Glutamatergic neuron (in vitro differentiated cells): ENCODE measurements around the gene NHLH1. TPM values are rescaled to one million over a fixed set of nuclear protein-coding genes. Genes with fewer than 3 reads are reported as not detected.

Source experiments
- DNase-seq: peaks from one replicate; pipeline ENCODE4 v3.0.0; 2022
- H3K27ac Mint-ChIP-seq: one replicate; pipeline ENCODE4 v1.8.0; 2020; ENCODE audit warnings: mild to moderate bottlenecking, mixed read lengths, inconsistent platforms; ENCODE audit not compliant: unreplicated experiment
- H3K27me3 Mint-ChIP-seq: one replicate; pipeline ENCODE4 v1.8.0; 2020; ENCODE audit warnings: mild to moderate bottlenecking, moderate library complexity, mixed read lengths, inconsistent platforms; ENCODE audit not compliant: unreplicated experiment
- H3K36me3 Mint-ChIP-seq: one replicate; pipeline ENCODE4 v1.8.0; 2020; ENCODE audit warnings: mild to moderate bottlenecking, mixed read lengths, inconsistent platforms; ENCODE audit not compliant: unreplicated experiment
- H3K4me1 Mint-ChIP-seq: one replicate; pipeline ENCODE4 v1.8.0; 2020; ENCODE audit warnings: mild to moderate bottlenecking, low read depth, mixed read lengths, inconsistent platforms; ENCODE audit not compliant: unreplicated experiment
- H3K4me3 Mint-ChIP-seq: one replicate; pipeline ENCODE4 v1.8.0; 2020; ENCODE audit warnings: mild to moderate bottlenecking, mixed read lengths, inconsistent platforms; ENCODE audit not compliant: unreplicated experiment
- H3K9me3 Mint-ChIP-seq: one replicate; pipeline ENCODE4 v1.8.0; 2020; ENCODE audit warnings: mild to moderate bottlenecking, moderate library complexity, mixed read lengths, inconsistent platforms; ENCODE audit not compliant: unreplicated experiment
- CTCF ChIP-seq: fragments of 200-600 bp; sonication (generic); IDR thresholded peaks from one replicate; pipeline ENCODE4 v1.5.0; 2021; ENCODE audit not compliant: partially characterized antibody, unreplicated experiment
- total RNA-seq: library from RNA; stranded (reverse); fragmentation: NEBNext Ultra II Directional; extraction: Animal tissue kit (Norgen Biotek cat#: 25700); gene quantifications from one replicate; pipeline ENCODE4 v1.2.1, GENCODE V29; 2021; ENCODE audit not compliant: unreplicated experiment

The NHLH1 gene
- total RNA-seq, 1 donor from 2014 or later = 1,198 TPM

- no peak for DNase-seq
- H3K9me3 Mint-ChIP-seq = peaks cover 24% of the 10 kb centered on the region
- no peak for TF ChIP-seq CTCF
- H3K27ac Mint-ChIP-seq = peak overlapping the region; percentile 92
- peaks cover 18% of the 10 kb centered on the region for H3K36me3 Mint-ChIP-seq
- H3K4me1 Mint-ChIP-seq = peaks cover 68% of the 10 kb centered on the region
- H3K27me3 Mint-ChIP-seq = peaks cover 20% of the 10 kb centered on the region
- H3K4me3 Mint-ChIP-seq = peak overlapping the region; percentile 59
Measured at GRCh38 chr1:160357286-160358002, 9.4 kb upstream of the NHLH1 start.

- peaks cover 72% of the 10 kb centered on the region for H3K4me1 Mint-ChIP-seq
- peaks cover 25% of the 10 kb centered on the region for H3K27me3 Mint-ChIP-seq
- TF ChIP-seq CTCF = no peak
- H3K4me3 Mint-ChIP-seq = peak overlapping the region; percentile 76
- DNase-seq = no peak
- peak overlapping the region; percentile 92 for H3K27ac Mint-ChIP-seq
- H3K9me3 Mint-ChIP-seq = peaks cover 31% of the 10 kb centered on the region
- H3K36me3 Mint-ChIP-seq = peaks cover 18% of the 10 kb centered on the region
Measured at GRCh38 chr1:160358073-160358472, 8.8 kb upstream of the NHLH1 start.

GRCh38 chr1:160359559-160360226 lies 7.2 kb upstream of the NHLH1 start:
- no peak for TF ChIP-seq CTCF
- H3K27ac Mint-ChIP-seq = peak overlapping the region; percentile 100
- H3K36me3 Mint-ChIP-seq = peaks cover 18% of the 10 kb centered on the region
- peaks cover 37% of the 10 kb centered on the region for H3K27me3 Mint-ChIP-seq
- peaks cover 78% of the 10 kb centered on the region for H3K4me1 Mint-ChIP-seq
- H3K9me3 Mint-ChIP-seq = peaks cover 46% of the 10 kb centered on the region
- DNase-seq = no peak
- H3K4me3 Mint-ChIP-seq = peak overlapping the region; percentile 62

- Mint-ChIP-seq H3K36me3 (peaks cover 14% of the 10 kb centered on the region), H3K27ac (peak overlapping the region; percentile 100), H3K4me1 (peaks cover 79% of the 10 kb centered on the region), H3K27me3 (peaks cover 41% of the 10 kb centered on the region), H3K9me3 (peaks cover 50% of the 10 kb centered on the region), H3K4me3 (peak overlapping the region; percentile 97)
- no peak for DNase-seq
- no peak for TF ChIP-seq CTCF
Measured at GRCh38 chr1:160360227-160360695, 6.6 kb upstream of the NHLH1 start.

GRCh38 chr1:160361199-160361598 lies 5.7 kb upstream of the NHLH1 start:
- peak overlapping the region; percentile 97 for H3K4me3 Mint-ChIP-seq
- H3K4me1 Mint-ChIP-seq = peaks cover 84% of the 10 kb centered on the region
- peaks cover 47% of the 10 kb centered on the region for H3K27me3 Mint-ChIP-seq
- peaks cover 57% of the 10 kb centered on the region for H3K9me3 Mint-ChIP-seq
- DNase-seq = no peak
- H3K27ac Mint-ChIP-seq = peak overlapping the region; percentile 100
- TF ChIP-seq CTCF = no peak
- H3K36me3 Mint-ChIP-seq = peaks cover 10% of the 10 kb centered on the region
